ENCODE data around the gene ZNF521. TPM values are rescaled to one million over a fixed set of nuclear protein-coding genes. Genes with fewer than 3 reads are reported as not detected.
"Not testable (repeated sequence)": the region's sequence is repeated elsewhere in the genome, so short reads cannot be mapped to it uniquely, and the experiment has no call there.

The ZNF521 gene
- total RNA-seq, 1 experiment from 2014 or later: 0.04 TPM

- no peaks in the 10 kb centered on the region for H3K9me2 ChIP-seq (replicated peaks; ENCODE audit: low read length)
- no TSS peak for BruUV-seq (replicated peaks)
- no peak overlapping the region for H3K9ac ChIP-seq (ENCODE audit: low read length)
- H2AFZ ChIP-seq (ENCODE audit: low read length): no peak overlapping the region
- intact Hi-C loops (cut with micrococcal nuclease): no loop called here
- no peaks in the 10 kb centered on the region for H3K36me3 ChIP-seq (ENCODE audit: low read depth, low read length)
- no peaks in the 10 kb centered on the region for H3K79me2 ChIP-seq (ENCODE audit: low read length)
- DNase-seq (no peak), ATAC-seq (no peak)
- H4K20me1 ChIP-seq (ENCODE audit: low read length): no peaks in the 10 kb centered on the region
- CTCF ChIA-PET: no interaction called here
- H3K4me2 ChIP-seq (ENCODE audit: low read length): no peak overlapping the region
- no peak overlapping the region for H3K27ac ChIP-seq (ENCODE audit: low read length)
- no peaks in the 10 kb centered on the region for H3F3A ChIP-seq (ENCODE audit: low read length, unreplicated experiment)
- H3K4me1 ChIP-seq (ENCODE audit: insufficient read depth, low read length): no peaks in the 10 kb centered on the region
- H3K4me3 ChIP-seq (ENCODE audit: low read length): no peak overlapping the region
- peaks cover 81% of the 10 kb centered on the region for H3K27me3 ChIP-seq (ENCODE audit: low read length)
- H3K9me3 ChIP-seq (ENCODE audit: low read length): no peaks in the 10 kb centered on the region
- POLR2A ChIA-PET (ENCODE audit: unreplicated experiment): no interaction called here
- TF ChIP-seq CTCF (conservative IDR thresholded peaks at IDR 0.05; ENCODE audit: low read depth, low read length): no peak
- TF ChIP-seq EZH2 (IDR thresholded peaks at IDR 0.05; ENCODE audit: low read length, unreplicated experiment): no peak
Observed at GRCh38 chr18:25038261-25038660, 313.7 kb downstream of the ZNF521 start.

- Histone ChIP-seq H3K4me1 (ENCODE audit: insufficient read depth, low read length) (no peaks in the 10 kb centered on the region), H3K9me3 (ENCODE audit: low read length) (no peaks in the 10 kb centered on the region), H4K20me1 (ENCODE audit: low read length) (no peaks in the 10 kb centered on the region), H3F3A (ENCODE audit: low read length, unreplicated experiment) (no peaks in the 10 kb centered on the region), H3K27me3 (ENCODE audit: low read length) (peaks cover 68% of the 10 kb centered on the region), H3K79me2 (ENCODE audit: low read length) (no peaks in the 10 kb centered on the region), H3K36me3 (ENCODE audit: low read depth, low read length) (no peaks in the 10 kb centered on the region), H3K4me3 (ENCODE audit: low read length) (no peak overlapping the region), H3K4me2 (ENCODE audit: low read length) (no peak overlapping the region), H2AFZ (ENCODE audit: low read length) (no peak overlapping the region), H3K9me2 (replicated peaks; ENCODE audit: low read length) (no peaks in the 10 kb centered on the region), H3K9ac (ENCODE audit: low read length) (no peak overlapping the region), H3K27ac (ENCODE audit: low read length) (no peak overlapping the region)
- ChIA-PET POLR2A (ENCODE audit: unreplicated experiment) (no interaction called here), CTCF (no interaction called here)
- no peak for TF ChIP-seq CTCF (conservative IDR thresholded peaks at IDR 0.05; ENCODE audit: low read depth, low read length)
- no peak for TF ChIP-seq EZH2phosphoT487 (IDR thresholded peaks at IDR 0.05; ENCODE audit: borderline replicate concordance, low read length)
- no peak for TF ChIP-seq EZH2 (IDR thresholded peaks at IDR 0.05; ENCODE audit: low read length, unreplicated experiment)
- no peak for DNase-seq
- BruUV-seq (replicated peaks): no TSS peak
- intact Hi-C loops (cut with micrococcal nuclease): no loop called here
- no peak for ATAC-seq
Observed at GRCh38 chr18:25033747-25034471, 318.1 kb downstream of the ZNF521 start.

DNA sequence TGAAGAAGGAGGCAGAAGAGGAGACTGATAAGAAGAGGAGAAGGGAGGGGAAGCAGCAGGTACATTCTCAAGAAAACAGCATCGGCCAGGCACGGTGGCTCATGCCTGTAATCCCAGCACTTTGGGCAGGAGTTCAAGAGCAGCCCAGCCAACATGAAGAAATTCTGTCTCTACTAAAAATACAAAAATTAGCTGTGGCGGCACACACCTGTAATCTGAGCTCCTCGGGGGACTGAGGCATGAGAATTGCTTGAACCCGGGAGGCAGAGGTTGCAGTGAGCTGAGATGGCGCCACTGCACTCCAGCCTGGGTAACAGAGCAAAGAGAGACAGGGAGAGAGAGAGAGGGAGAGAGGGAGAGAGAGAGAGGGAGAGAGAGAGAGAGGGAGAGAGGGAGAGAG is 318.8 kb downstream of the ZNF521 start:
- ATAC-seq; BruUV-seq (replicated peaks); POLR2A ChIA-PET (ENCODE audit: unreplicated experiment); H3K4me3 ChIP-seq (ENCODE audit: low read length); H3K4me1 ChIP-seq (ENCODE audit: insufficient read depth, low read length); CTCF ChIA-PET; H3K36me3 ChIP-seq (ENCODE audit: low read depth, low read length); H3K27ac ChIP-seq (ENCODE audit: low read length); H3K9me3 ChIP-seq (ENCODE audit: low read length); intact Hi-C loops (cut with micrococcal nuclease); H3K79me2 ChIP-seq (ENCODE audit: low read length); H3K9me2 ChIP-seq (replicated peaks; ENCODE audit: low read length); H3F3A ChIP-seq (ENCODE audit: low read length, unreplicated experiment); DNase-seq; H3K9ac ChIP-seq (ENCODE audit: low read length); H4K20me1 ChIP-seq (ENCODE audit: low read length); H3K4me2 ChIP-seq (ENCODE audit: low read length); H2AFZ ChIP-seq (ENCODE audit: low read length): not testable (repeated sequence)
- peaks cover 65% of the 10 kb centered on the region for H3K27me3 ChIP-seq (ENCODE audit: low read length)
